HepG2 (cell line): ENCODE measurements around the gene PIK3CG. TPM values are rescaled to one million over a fixed set of nuclear protein-coding genes. Genes with fewer than 3 reads are reported as not detected.

Experiments
- ATAC-seq: fragments of 200-7000 bp; cut with Tn5 transposase; 3 replicates; pipeline ENCODE4 v1.9.1; 2020; ENCODE audit warnings: mild to moderate bottlenecking, moderate library complexity
- BruUV-seq: library from RNA; stranded (reverse); fragments of 400-500 nt; replicated peaks from 2 replicates; lab custom pipeline; 2021; lab: Mats Ljungman, UMichigan
- CTCF ChIA-PET: fragments of 300-600 bp; formaldehyde crosslinking; extraction: SDS; loops from one replicate; lab custom pipeline; 2021; ENCODE audit warnings: low total read pairs, inconsistent platforms, low intra/inter-chr PET ratio; lab: Yijun Ruan, JAX
- POLR2A ChIA-PET: fragments of 350-600 bp; sonication (Branson Sonifier 250); formaldehyde crosslinking; loops from one replicate; lab custom pipeline; 2020; ENCODE audit warnings: antibody characterized with exemption, inconsistent platforms; lab: Yijun Ruan, JAX
- DNase-seq: peaks from one replicate; pipeline ENCODE4 v3.0.0-alpha.2; 2015; ENCODE audit warnings: low spot score
- FAIRE-seq: peaks from 3 replicates; lab custom pipeline; 2011; peaks lifted over from hg19 to GRCh38; lab: Jason Lieb, UNC
- H2AFZ ChIP-seq: one replicate; pipeline ENCODE4 v1.6.1; 2011; ENCODE audit warnings: low read length, inconsistent platforms
- H3K27ac ChIP-seq: fragments of 300-600 bp; 3 replicates; pipeline ENCODE4 v1.8.0; 2011; ENCODE audit warnings: mixed run types, mild to moderate bottlenecking, mixed read lengths, low read length, inconsistent platforms; ENCODE audit not compliant: insufficient read depth; ENCODE audit errors: extremely low read length
- H3K27me3 ChIP-seq, 2 experiments: fragments of 200-600 bp in 1 of 2; 2 replicates in 1 of 2; 3 replicates in 1 of 2; pipeline versions ENCODE4 v1.6.0 to v1.8.0; 2011; ENCODE audit warnings: low read length in 2 of 2, mild to moderate bottlenecking in 2 of 2, moderate library complexity in 2 of 2, inconsistent platforms in 1 of 2; ENCODE audit not compliant: insufficient read depth in 2 of 2, control insufficient read depth in 1 of 2
- H3K36me3 ChIP-seq, 2 experiments: fragments of 200-600 bp in 1 of 2; replicated peaks in 1 of 2; 2 replicates in 1 of 2; 3 replicates in 1 of 2; pipeline versions ENCODE4 v1.5.1 to v1.8.0; 2011; ENCODE audit warnings: low read length in 2 of 2, inconsistent platforms in 1 of 2; ENCODE audit not compliant: insufficient read depth in 2 of 2, control insufficient read depth in 1 of 2
- H3K4me1 ChIP-seq: 2 replicates; pipeline ENCODE4 v1.5.1; 2012; ENCODE audit warnings: low read length, inconsistent platforms; ENCODE audit not compliant: insufficient read depth
- H3K4me2 ChIP-seq: 2 replicates; pipeline ENCODE4 v1.6.0; 2011; ENCODE audit warnings: low read depth, low read length, inconsistent platforms
- H3K4me3 ChIP-seq, 3 experiments: fragments of 200-600 bp in 1 of 3; sonication (generic), shearing (Covaris generic) in 1 of 3; replicated peaks in 1 of 3; 2 replicates each; pipeline ENCODE4 v1.5.1; 2011 to 2016; ENCODE audit warnings: low read length in 3 of 3, inconsistent platforms in 2 of 3, low read depth in 2 of 3, mild to moderate bottlenecking in 2 of 3, control low read depth in 1 of 3, mixed read lengths in 1 of 3; ENCODE audit not compliant: insufficient read depth in 1 of 3
- H3K79me2 ChIP-seq: one replicate; pipeline ENCODE4 v1.6.1; 2011; ENCODE audit warnings: low read length, inconsistent platforms; ENCODE audit not compliant: insufficient read depth
- H3K9ac ChIP-seq: 2 replicates; pipeline ENCODE4 v1.6.0; 2011; ENCODE audit warnings: mild to moderate bottlenecking, low read depth, low read length, inconsistent platforms; ENCODE audit not compliant: insufficient read depth
- H3K9me3 ChIP-seq: 2 replicates; pipeline ENCODE4 v1.5.1; 2012; ENCODE audit warnings: mild to moderate bottlenecking, low read length
- H4K20me1 ChIP-seq: 2 replicates; pipeline ENCODE4 v1.6.0; 2011; ENCODE audit warnings: inconsistent platforms, mild to moderate bottlenecking, low read length, moderate library complexity; ENCODE audit not compliant: insufficient read depth
- ATF7-NPFF ChIP-seq: sonication (generic); formaldehyde crosslinking; IDR thresholded peaks from 2 replicates; pipeline ENCODE4 v1.8.1; 2023; ENCODE audit warnings: mild to moderate bottlenecking, low read depth, missing genetic modification reagents, moderate library complexity
- GTF3A ChIP-seq: sonication (generic); formaldehyde crosslinking; conservative IDR thresholded peaks from 2 replicates; pipeline ENCODE4 v1.4.0; 2020; ENCODE audit warnings: mild to moderate bottlenecking, missing genetic modification reagents
- NRL ChIP-seq: sonication (generic); formaldehyde crosslinking; IDR thresholded peaks from 2 replicates; pipeline ENCODE4 v1.5.0; 2020; ENCODE audit warnings: missing genetic modification reagents, mild to moderate bottlenecking, moderate library complexity, borderline replicate concordance
- SRSF9 ChIP-seq: fragments of 200-400 bp; formaldehyde crosslinking; IDR thresholded peaks from 2 replicates; pipeline ENCODE4 v1.6.1; 2018; ENCODE audit warnings: borderline replicate concordance, mild to moderate bottlenecking, low read depth, low read length; ENCODE audit not compliant: insufficient read depth, poor library complexity, severe bottlenecking
- ZNF331 ChIP-seq: sonication (generic); formaldehyde crosslinking; IDR thresholded peaks from 2 replicates; pipeline ENCODE4 v1.4.0; 2020; ENCODE audit warnings: missing genetic modification reagents
- in situ Hi-C: cut with HindIII; loops from 2 replicates; pipeline ENCODE4 v1.10.0; 2017; ENCODE audit warnings: low pct_unique_long_range_greater_than_20kb; ENCODE audit not compliant: extremely low pct_ligation_motif_present
- intact Hi-C: fragments of 100-400 bp; cut with micrococcal nuclease; formaldehyde crosslinking; loops from one replicate; pipeline ENCODE4 v1.10.0; 2022; ENCODE audit not compliant: unreplicated experiment
- polyA plus RNA-seq, 8 experiments: library from polyadenylated mRNA; depleted of rRNA in 3 of 8; stranded (reverse) in 7 of 8; unstranded in 1 of 8; fragments of >200 nt; fragmentation: Illumina TruSeq in 4 of 8; extraction: Trizol in 4 of 8; gene quantifications; 2 replicates each; pipeline versions ENCODE4 v1.2.1 to v1.2.3, GENCODE V29; 2011 to 2016; ENCODE audit warnings: low read depth in 4 of 8, missing spikeins in 1 of 8, mixed read lengths in 1 of 8; ENCODE audit not compliant: insufficient read depth in 1 of 8
- total RNA-seq, 5 experiments: library from RNA; depleted of rRNA; stranded (reverse); fragments of >200 nt; fragmentation: Illumina TruSeq; extraction: Trizol; gene quantifications; 2 replicates each; pipeline ENCODE4 v1.2.3, GENCODE V29; 2016; ENCODE audit warnings: low read depth in 1 of 5
- TF ChIP-seq, protein P1 (sequence below): sonication (generic); formaldehyde crosslinking; IDR thresholded peaks from 2 replicates; pipeline ENCODE4 v1.4.0; 2020; ENCODE audit warnings: mild to moderate bottlenecking, low read depth, missing genetic modification reagents
- TF ChIP-seq, protein P2 (sequence below): sonication (generic); formaldehyde crosslinking; IDR thresholded peaks from 2 replicates; pipeline ENCODE4 v1.4.0; 2020; ENCODE audit warnings: missing genetic modification reagents, borderline replicate concordance
- TF ChIP-seq, protein P3 (sequence below): sonication (generic); formaldehyde crosslinking; IDR thresholded peaks from 2 replicates; pipeline ENCODE4 v1.4.0; 2020; ENCODE audit warnings: missing genetic modification reagents
- TF ChIP-seq, protein P4 (sequence below): sonication (generic); formaldehyde crosslinking; IDR thresholded peaks from 2 replicates; pipeline ENCODE4 v1.4.0; 2020; ENCODE audit warnings: mild to moderate bottlenecking, missing genetic modification reagents

The PIK3CG gene
- total and polyA plus RNA-seq, 2 of the 13 experiments (the other 11 are each of a cell fraction or from before 2014, with no cell fraction given) = not detected

DNA sequence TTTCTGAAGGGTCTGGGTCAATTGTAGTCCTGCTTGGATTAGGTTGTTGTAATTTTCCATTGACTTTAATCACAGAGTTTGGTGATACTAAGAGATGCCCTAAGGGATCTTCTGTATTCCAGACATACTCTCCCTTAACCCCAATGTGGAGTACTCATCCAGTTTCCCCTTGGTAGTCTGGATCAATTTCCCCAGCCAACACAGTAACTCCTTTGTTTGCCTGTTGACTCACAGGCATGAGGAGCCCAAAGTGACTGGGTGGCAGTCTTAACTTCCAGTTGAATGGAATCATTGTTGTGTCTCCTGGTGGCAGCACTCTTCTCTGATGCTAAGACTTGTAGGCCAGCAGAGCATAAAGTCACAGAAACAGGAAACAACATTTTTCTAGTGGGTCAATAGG is 41.5 kb upstream of the PIK3CG start:
- CTCF ChIA-PET = no interaction called here
- in situ Hi-C loops = no loop called here
- Histone ChIP-seq H2AFZ (no peak overlapping the region), H3K79me2 (no peaks in the 10 kb centered on the region), H3K4me1 (no peaks in the 10 kb centered on the region), H3K9me3 (no peaks in the 10 kb centered on the region), H3K27me3 (no peaks in the 10 kb centered on the region), H3K4me3 (no peak overlapping the region), H3K36me3 (no peaks in the 10 kb centered on the region), H3K4me2 (no peak overlapping the region), H3K9ac (no peak overlapping the region), H4K20me1 (no peaks in the 10 kb centered on the region), H3K27ac (no peak overlapping the region)
- intact Hi-C loops = no loop called here
- no peak for FAIRE-seq
- ATAC-seq = peak; percentile 49; the same call in 2 of the 3 replicates
- no TSS peak for BruUV-seq
- DNase-seq = peak; percentile 30
- POLR2A ChIA-PET = no interaction called here
- TF ChIP-seq, protein P1, sequence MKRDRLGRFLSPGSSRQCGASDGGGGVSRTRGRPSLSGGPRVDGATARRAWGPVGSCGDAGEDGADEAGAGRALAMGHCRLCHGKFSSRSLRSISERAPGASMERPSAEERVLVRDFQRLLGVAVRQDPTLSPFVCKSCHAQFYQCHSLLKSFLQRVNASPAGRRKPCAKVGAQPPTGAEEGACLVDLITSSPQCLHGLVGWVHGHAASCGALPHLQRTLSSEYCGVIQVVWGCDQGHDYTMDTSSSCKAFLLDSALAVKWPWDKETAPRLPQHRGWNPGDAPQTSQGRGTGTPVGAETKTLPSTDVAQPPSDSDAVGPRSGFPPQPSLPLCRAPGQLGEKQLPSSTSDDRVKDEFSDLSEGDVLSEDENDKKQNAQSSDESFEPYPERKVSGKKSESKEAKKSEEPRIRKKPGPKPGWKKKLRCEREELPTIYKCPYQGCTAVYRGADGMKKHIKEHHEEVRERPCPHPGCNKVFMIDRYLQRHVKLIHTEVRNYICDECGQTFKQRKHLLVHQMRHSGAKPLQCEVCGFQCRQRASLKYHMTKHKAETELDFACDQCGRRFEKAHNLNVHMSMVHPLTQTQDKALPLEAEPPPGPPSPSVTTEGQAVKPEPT (CRISPR knock-in tag) = no peak
- TF ChIP-seq, protein P2, sequence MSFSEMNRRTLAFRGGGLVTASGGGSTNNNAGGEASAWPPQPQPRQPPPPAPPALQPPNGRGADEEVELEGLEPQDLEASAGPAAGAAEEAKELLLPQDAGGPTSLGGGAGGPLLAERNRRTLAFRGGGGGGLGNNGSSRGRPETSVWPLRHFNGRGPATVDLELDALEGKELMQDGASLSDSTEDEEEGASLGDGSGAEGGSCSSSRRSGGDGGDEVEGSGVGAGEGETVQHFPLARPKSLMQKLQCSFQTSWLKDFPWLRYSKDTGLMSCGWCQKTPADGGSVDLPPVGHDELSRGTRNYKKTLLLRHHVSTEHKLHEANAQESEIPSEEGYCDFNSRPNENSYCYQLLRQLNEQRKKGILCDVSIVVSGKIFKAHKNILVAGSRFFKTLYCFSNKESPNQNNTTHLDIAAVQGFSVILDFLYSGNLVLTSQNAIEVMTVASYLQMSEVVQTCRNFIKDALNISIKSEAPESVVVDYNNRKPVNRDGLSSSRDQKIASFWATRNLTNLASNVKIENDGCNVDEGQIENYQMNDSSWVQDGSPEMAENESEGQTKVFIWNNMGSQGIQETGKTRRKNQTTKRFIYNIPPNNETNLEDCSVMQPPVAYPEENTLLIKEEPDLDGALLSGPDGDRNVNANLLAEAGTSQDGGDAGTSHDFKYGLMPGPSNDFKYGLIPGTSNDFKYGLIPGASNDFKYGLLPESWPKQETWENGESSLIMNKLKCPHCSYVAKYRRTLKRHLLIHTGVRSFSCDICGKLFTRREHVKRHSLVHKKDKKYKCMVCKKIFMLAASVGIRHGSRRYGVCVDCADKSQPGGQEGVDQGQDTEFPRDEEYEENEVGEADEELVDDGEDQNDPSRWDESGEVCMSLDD (CRISPR knock-in tag) = no peak
- TF ChIP-seq ZNF331 (CRISPR knock-in tag) (no peak), ATF7-NPFF (CRISPR knock-in tag) (no peak), SRSF9 (no peak), GTF3A (no peak), NRL (CRISPR knock-in tag) (no peak)
- TF ChIP-seq, protein P3, sequence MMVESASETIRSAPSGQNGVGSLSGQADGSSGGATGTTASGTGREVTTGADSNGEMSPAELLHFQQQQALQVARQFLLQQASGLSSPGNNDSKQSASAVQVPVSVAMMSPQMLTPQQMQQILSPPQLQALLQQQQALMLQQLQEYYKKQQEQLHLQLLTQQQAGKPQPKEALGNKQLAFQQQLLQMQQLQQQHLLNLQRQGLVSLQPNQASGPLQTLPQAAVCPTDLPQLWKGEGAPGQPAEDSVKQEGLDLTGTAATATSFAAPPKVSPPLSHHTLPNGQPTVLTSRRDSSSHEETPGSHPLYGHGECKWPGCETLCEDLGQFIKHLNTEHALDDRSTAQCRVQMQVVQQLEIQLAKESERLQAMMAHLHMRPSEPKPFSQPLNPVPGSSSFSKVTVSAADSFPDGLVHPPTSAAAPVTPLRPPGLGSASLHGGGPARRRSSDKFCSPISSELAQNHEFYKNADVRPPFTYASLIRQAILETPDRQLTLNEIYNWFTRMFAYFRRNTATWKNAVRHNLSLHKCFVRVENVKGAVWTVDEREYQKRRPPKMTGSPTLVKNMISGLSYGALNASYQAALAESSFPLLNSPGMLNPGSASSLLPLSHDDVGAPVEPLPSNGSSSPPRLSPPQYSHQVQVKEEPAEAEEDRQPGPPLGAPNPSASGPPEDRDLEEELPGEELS (CRISPR knock-in tag) = no peak
- TF ChIP-seq, protein P4, sequence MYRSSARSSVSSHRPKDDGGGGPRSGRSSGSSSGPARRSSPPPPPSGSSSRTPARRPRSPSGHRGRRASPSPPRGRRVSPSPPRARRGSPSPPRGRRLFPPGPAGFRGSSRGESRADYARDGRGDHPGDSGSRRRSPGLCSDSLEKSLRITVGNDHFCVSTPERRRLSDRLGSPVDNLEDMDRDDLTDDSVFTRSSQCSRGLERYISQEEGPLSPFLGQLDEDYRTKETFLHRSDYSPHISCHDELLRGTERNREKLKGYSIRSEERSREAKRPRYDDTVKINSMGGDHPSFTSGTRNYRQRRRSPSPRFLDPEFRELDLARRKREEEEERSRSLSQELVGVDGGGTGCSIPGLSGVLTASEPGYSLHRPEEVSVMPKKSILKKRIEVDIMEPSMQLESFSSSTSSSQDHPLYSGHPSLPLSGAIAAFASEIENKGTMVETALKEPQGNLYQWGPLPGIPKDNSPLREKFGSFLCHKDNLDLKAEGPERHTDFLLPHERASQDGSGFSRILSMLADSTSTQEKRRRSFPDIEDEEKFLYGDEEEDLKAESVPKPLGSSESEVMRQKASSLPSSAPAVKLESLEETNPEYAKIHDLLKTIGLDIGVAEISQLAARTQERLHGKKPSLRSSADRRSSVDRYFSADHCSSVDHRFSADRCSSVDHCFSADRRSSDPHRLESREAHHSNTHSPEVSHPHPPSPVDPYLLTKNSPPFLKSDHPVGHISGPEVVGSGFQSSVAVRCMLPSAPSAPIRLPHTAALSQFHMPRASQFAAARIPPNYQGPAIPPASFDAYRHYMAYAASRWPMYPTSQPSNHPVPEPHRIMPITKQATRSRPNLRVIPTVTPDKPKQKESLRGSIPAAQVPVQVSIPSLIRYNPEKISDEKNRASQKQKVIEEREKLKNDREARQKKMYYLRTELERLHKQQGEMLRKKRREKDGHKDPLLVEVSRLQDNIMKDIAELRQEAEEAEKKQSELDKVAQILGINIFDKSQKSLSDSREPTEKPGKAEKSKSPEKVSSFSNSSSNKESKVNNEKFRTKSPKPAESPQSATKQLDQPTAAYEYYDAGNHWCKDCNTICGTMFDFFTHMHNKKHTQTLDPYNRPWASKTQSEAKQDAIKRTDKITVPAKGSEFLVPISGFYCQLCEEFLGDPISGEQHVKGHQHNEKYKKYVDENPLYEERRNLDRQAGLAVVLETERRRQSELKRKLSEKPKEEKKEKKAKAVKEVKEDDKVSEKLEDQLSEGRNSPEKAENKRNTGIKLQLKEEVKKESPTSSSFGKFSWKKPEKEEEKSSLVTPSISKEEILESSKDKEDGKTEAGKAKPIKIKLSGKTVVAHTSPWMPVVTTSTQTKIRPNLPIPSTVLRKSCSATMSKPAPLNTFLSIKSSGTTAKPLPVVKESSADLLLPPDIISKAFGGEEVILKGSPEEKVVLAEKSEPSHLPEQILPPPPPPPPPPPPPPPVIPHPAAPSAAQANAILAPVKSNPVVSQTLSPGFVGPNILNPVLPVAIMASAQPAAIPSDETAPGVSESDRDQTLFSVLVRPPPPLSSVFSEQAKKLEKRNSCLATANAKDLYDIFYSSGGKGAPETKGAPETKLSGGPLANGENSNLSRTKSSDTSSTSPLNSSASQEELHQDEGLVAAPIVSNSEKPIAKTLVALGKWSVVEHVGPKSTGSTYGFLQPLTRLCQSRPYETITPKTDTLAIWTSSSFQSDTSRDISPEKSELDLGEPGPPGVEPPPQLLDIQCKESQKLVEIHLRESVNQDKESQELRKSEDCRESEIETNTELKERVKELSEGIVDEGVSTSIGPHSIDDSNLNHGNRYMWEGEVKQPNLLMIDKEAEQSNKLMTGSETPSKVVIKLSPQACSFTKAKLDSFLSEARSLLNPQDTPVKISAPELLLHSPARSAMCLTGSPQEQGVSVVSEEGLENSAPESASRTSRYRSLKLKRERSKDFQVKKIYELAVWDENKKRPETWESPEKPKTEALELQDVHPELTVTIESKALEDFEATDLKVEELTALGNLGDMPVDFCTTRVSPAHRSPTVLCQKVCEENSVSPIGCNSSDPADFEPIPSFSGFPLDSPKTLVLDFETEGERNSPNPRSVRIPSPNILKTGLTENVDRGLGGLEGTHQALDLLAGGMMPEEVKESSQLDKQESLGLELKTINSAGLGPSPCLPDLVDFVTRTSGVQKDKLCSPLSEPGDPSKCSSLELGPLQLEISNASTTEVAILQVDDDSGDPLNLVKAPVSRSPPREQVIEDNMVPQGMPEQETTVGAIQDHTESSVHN (CRISPR knock-in tag) = no peak
